Fibroblast of lung (primary cell): ENCODE data around the gene APOA4. TPM values are rescaled to one million over a fixed set of nuclear protein-coding genes. Genes with fewer than 3 reads are reported as not detected.

ENCODE experiments used
- DNase-seq, 2 donors: peaks; one replicate each; pipeline versions ENCODE4 v3.0.0 to v3.0.0-alpha.2; 2010; ENCODE audit warnings: low read depth in 2 of 2
- H2AFZ ChIP-seq: 2 replicates; pipeline ENCODE4 v1.5.1; 2012; ENCODE audit warnings: low read length, control low read depth, inconsistent platforms
- H3K27ac ChIP-seq: 2 replicates; pipeline ENCODE4 v1.5.1; 2011; ENCODE audit warnings: low read length, control low read depth; ENCODE audit not compliant: insufficient read depth
- H3K27me3 ChIP-seq: 2 replicates; pipeline ENCODE4 v1.5.1; 2011; ENCODE audit warnings: mild to moderate bottlenecking, low read length; ENCODE audit not compliant: control insufficient read depth, insufficient read depth
- H3K36me3 ChIP-seq: 2 replicates; pipeline ENCODE4 v1.5.1; 2011; ENCODE audit warnings: low read length; ENCODE audit not compliant: control insufficient read depth, insufficient read depth
- H3K4me1 ChIP-seq: 2 replicates; pipeline ENCODE4 v1.5.1; 2011; ENCODE audit warnings: low read length; ENCODE audit not compliant: control insufficient read depth, insufficient read depth; ENCODE audit errors: extremely low read depth
- H3K4me2 ChIP-seq: 2 replicates; pipeline ENCODE4 v1.5.1; 2011; ENCODE audit warnings: low read length, control low read depth; ENCODE audit not compliant: insufficient read depth; ENCODE audit errors: extremely low read depth
- H3K4me3 ChIP-seq, 4 experiments: fragments of 200-600 bp in 1 of 4; sonication (generic) in 1 of 4; replicated peaks in 1 of 4; 2 replicates each; pipeline ENCODE4 v1.5.1; 2011 to 2016; ENCODE audit warnings: low read length in 4 of 4, low read depth in 3 of 4, mild to moderate bottlenecking in 3 of 4, control low read depth in 2 of 4, inconsistent platforms in 1 of 4, mixed read lengths in 1 of 4; ENCODE audit not compliant: insufficient read depth in 1 of 4; ENCODE audit errors: control extremely low read depth in 1 of 4
- H3K79me2 ChIP-seq: 2 replicates; pipeline ENCODE4 v1.5.1; 2012; ENCODE audit warnings: mild to moderate bottlenecking, low read length, inconsistent platforms; ENCODE audit not compliant: control insufficient read depth, insufficient read depth
- H3K9ac ChIP-seq: 2 replicates; pipeline ENCODE4 v1.5.1; 2011; ENCODE audit warnings: mild to moderate bottlenecking, low read length, control low read depth; ENCODE audit not compliant: insufficient read depth
- H3K9me3 ChIP-seq: 2 replicates; pipeline ENCODE4 v1.5.1; 2012; ENCODE audit warnings: low read depth, low read length; ENCODE audit not compliant: control insufficient read depth, insufficient read depth
- H4K20me1 ChIP-seq: 2 replicates; pipeline ENCODE4 v1.5.1; 2011; ENCODE audit warnings: low read length; ENCODE audit not compliant: control insufficient read depth, insufficient read depth; ENCODE audit errors: extremely low read depth
- CTCF ChIP-seq, 2 donors: IDR thresholded peaks in 1 of 2; conservative IDR thresholded peaks in 1 of 2; 1 replicate in 1 of 2; 2 replicates in 1 of 2; pipeline ENCODE4 v1.5.1; 2011 to 2012; ENCODE audit warnings: low read length in 2 of 2, control low read depth in 1 of 2, inconsistent platforms in 1 of 2, low read depth in 1 of 2, mild to moderate bottlenecking in 1 of 2
- EZH2 ChIP-seq: IDR thresholded peaks from 2 replicates; pipeline ENCODE4 v1.5.1; 2012; ENCODE audit warnings: low read length, control low read depth, mild to moderate bottlenecking; ENCODE audit errors: missing control alignments
- polyA plus RNA-seq, 2 donors: library from polyadenylated mRNA; depleted of rRNA in 1 of 2; stranded (reverse) in 1 of 2; unstranded in 1 of 2; fragments of >200 nt; gene quantifications; 2 replicates each; pipeline ENCODE4 v1.2.1, GENCODE V29; 2011 to 2012; ENCODE audit warnings: missing spikeins in 1 of 2
- total RNA-seq: library from RNA; depleted of rRNA; stranded (reverse); fragments of >200 nt; gene quantifications from 2 replicates; pipeline ENCODE4 v1.2.1, GENCODE V29; 2014

APOA4 gene
- total and polyA plus RNA-seq, 2 donors (not counting 1 experiment from before 2014, with no cell fraction given): not detected

- peak in 1 of 2 donors; percentile 49 for DNase-seq
- Histone ChIP-seq H3K36me3 (peaks cover 15% of the 10 kb centered on the region), H3K4me3 (no peak overlapping the region), H3K79me2 (no peaks in the 10 kb centered on the region), H3K9me3 (no peaks in the 10 kb centered on the region), H3K27me3 (no peaks in the 10 kb centered on the region), H3K9ac (no peak overlapping the region), H2AFZ (no peak overlapping the region), H3K4me1 (peaks cover 20% of the 10 kb centered on the region), H3K27ac (no peak overlapping the region), H4K20me1 (no peaks in the 10 kb centered on the region), H3K4me2 (no peak overlapping the region)
- TF ChIP-seq CTCF (conservative IDR thresholded peaks at IDR 0.05 in 1 of 2, IDR thresholded peaks at IDR 0.05 in 1 of 2; ENCODE audit: low read depth in 1 of 2, low read length in 2 of 2): no peak
- no peak for TF ChIP-seq EZH2
Observed at GRCh38 chr11:116857316-116857715, 34.2 kb upstream of the APOA4 start.

- H3K27ac ChIP-seq: no peak overlapping the region
- H3K36me3 ChIP-seq: peaks cover 15% of the 10 kb centered on the region
- H3K4me3 ChIP-seq: no peak overlapping the region
- H3K9ac ChIP-seq: no peak overlapping the region
- H3K9me3 ChIP-seq: no peaks in the 10 kb centered on the region
- H3K27me3 ChIP-seq: no peaks in the 10 kb centered on the region
- peaks cover 22% of the 10 kb centered on the region for H3K4me1 ChIP-seq
- no peaks in the 10 kb centered on the region for H3K79me2 ChIP-seq
- H3K4me2 ChIP-seq: no peak overlapping the region
- no peak for DNase-seq
- no peak overlapping the region for H2AFZ ChIP-seq
- TF ChIP-seq EZH2: no peak
- no peak for TF ChIP-seq CTCF (conservative IDR thresholded peaks at IDR 0.05 in 1 of 2, IDR thresholded peaks at IDR 0.05 in 1 of 2; ENCODE audit: low read depth in 1 of 2, low read length in 2 of 2)
- H4K20me1 ChIP-seq: no peaks in the 10 kb centered on the region
Observed at GRCh38 chr11:116856423-116856822, 33.3 kb upstream of the APOA4 start.

GRCh38 chr11:116855413-116855812, 32.3 kb upstream of the APOA4 start:
- Histone ChIP-seq H3K27ac (no peak overlapping the region), H4K20me1 (no peaks in the 10 kb centered on the region), H3K79me2 (no peaks in the 10 kb centered on the region), H3K27me3 (no peaks in the 10 kb centered on the region), H2AFZ (no peak overlapping the region), H3K9ac (no peak overlapping the region), H3K4me1 (peaks cover 22% of the 10 kb centered on the region), H3K4me3 (no peak overlapping the region), H3K36me3 (peaks cover 11% of the 10 kb centered on the region), H3K4me2 (no peak overlapping the region), H3K9me3 (no peaks in the 10 kb centered on the region)
- TF ChIP-seq CTCF (conservative IDR thresholded peaks at IDR 0.05 in 1 of 2, IDR thresholded peaks at IDR 0.05 in 1 of 2; ENCODE audit: low read depth in 1 of 2, low read length in 2 of 2) (no peak), EZH2 (no peak)
- no peak for DNase-seq
